HepG2 (cell line): ENCODE results near the gene FYTTD1. TPM values are rescaled to one million over a fixed set of nuclear protein-coding genes. Genes with fewer than 3 reads are reported as not detected.

Source experiments
- AFF4 ChIP-seq: sonication (generic); formaldehyde crosslinking; IDR thresholded peaks from 2 replicates; pipeline ENCODE4 v1.4.0; 2020; ENCODE audit warnings: missing genetic modification reagents
- AHR ChIP-seq: IDR thresholded peaks from 2 replicates; pipeline ENCODE4 v1.6.1; 2018; ENCODE audit warnings: missing genetic modification reagents, missing compliant biosample characterization
- BHLHE40 ChIP-seq: IDR thresholded peaks from 2 replicates; pipeline ENCODE4 v1.6.1; 2011; ENCODE audit warnings: low read length, improper control_type of control experiment
- DPF2 ChIP-seq: sonication (generic); formaldehyde crosslinking; IDR thresholded peaks from 2 replicates; pipeline ENCODE4 v1.4.0; 2020; ENCODE audit warnings: mild to moderate bottlenecking, low read depth, missing genetic modification reagents, borderline replicate concordance
- ELF4 ChIP-seq: sonication (generic); formaldehyde crosslinking; IDR thresholded peaks from 2 replicates; pipeline ENCODE4 v1.5.0; 2020; ENCODE audit warnings: missing genetic modification reagents, mild to moderate bottlenecking, moderate library complexity, borderline replicate concordance
- FOXJ3 ChIP-seq: sonication (generic); formaldehyde crosslinking; IDR thresholded peaks from 2 replicates; pipeline ENCODE4 v1.4.0; 2020; ENCODE audit warnings: missing genetic modification reagents, mild to moderate bottlenecking, borderline replicate concordance
- KMT2A ChIP-seq: sonication (generic); formaldehyde crosslinking; IDR thresholded peaks from 2 replicates; pipeline ENCODE4 v1.4.0; 2020; ENCODE audit warnings: missing genetic modification reagents
- MIXL1 ChIP-seq: IDR thresholded peaks from 2 replicates; pipeline ENCODE4 v1.6.1; 2016
- MYPOP ChIP-seq: sonication (generic); formaldehyde crosslinking; IDR thresholded peaks from 2 replicates; pipeline ENCODE4 v1.8.1; 2023; ENCODE audit warnings: mild to moderate bottlenecking, moderate library complexity, missing genetic modification reagents
- PATZ1 ChIP-seq: sonication (generic); formaldehyde crosslinking; IDR thresholded peaks from 2 replicates; pipeline ENCODE4 v1.4.0; 2020; ENCODE audit warnings: missing genetic modification reagents
- PITX1 ChIP-seq: sonication (generic); formaldehyde crosslinking; IDR thresholded peaks from 2 replicates; pipeline ENCODE4 v1.5.1; 2020; ENCODE audit warnings: mild to moderate bottlenecking, missing genetic modification reagents
- POLR2G ChIP-seq: fragments of 200-400 bp; formaldehyde crosslinking; IDR thresholded peaks from 2 replicates; pipeline ENCODE4 v1.6.1; 2018; ENCODE audit warnings: mild to moderate bottlenecking, low read depth, low read length, moderate library complexity
- RAD51 ChIP-seq: fragments of 450-650 bp; IDR thresholded peaks from 2 replicates; pipeline ENCODE4 v1.6.1; 2016; ENCODE audit warnings: borderline replicate concordance
- RCOR2 ChIP-seq: IDR thresholded peaks from 2 replicates; pipeline ENCODE4 v1.6.1; 2016; ENCODE audit warnings: missing biosample characterization, missing genetic modification reagents
- ZNF10 ChIP-seq: sonication (generic); formaldehyde crosslinking; IDR thresholded peaks from 2 replicates; pipeline ENCODE4 v1.4.0; 2020; ENCODE audit warnings: mild to moderate bottlenecking, low read depth, missing genetic modification reagents, borderline replicate concordance
- ZNF335 ChIP-seq: sonication (generic); formaldehyde crosslinking; IDR thresholded peaks from 2 replicates; pipeline ENCODE4 v1.4.0; 2020; ENCODE audit warnings: missing genetic modification reagents
- ZNF430 ChIP-seq: sonication (generic); formaldehyde crosslinking; IDR thresholded peaks from 2 replicates; pipeline ENCODE4 v1.9.0; 2021; ENCODE audit warnings: mild to moderate bottlenecking, missing genetic modification reagents
- ZNF605 ChIP-seq: sonication (generic); formaldehyde crosslinking; IDR thresholded peaks from 2 replicates; pipeline ENCODE4 v1.8.0; 2022; ENCODE audit warnings: mild to moderate bottlenecking, missing genetic modification reagents
- ZNF775 ChIP-seq: sonication (generic); formaldehyde crosslinking; IDR thresholded peaks from 2 replicates; pipeline ENCODE4 v1.4.0; 2020; ENCODE audit warnings: missing genetic modification reagents, mild to moderate bottlenecking, moderate library complexity, borderline replicate concordance
- ZSCAN20 ChIP-seq: sonication (generic); formaldehyde crosslinking; IDR thresholded peaks from 2 replicates; pipeline ENCODE4 v1.4.0; 2020; ENCODE audit warnings: missing genetic modification reagents, mild to moderate bottlenecking, borderline replicate concordance
- ZXDC ChIP-seq: sonication (generic); formaldehyde crosslinking; IDR thresholded peaks from 2 replicates; pipeline ENCODE4 v1.5.0; 2020; ENCODE audit warnings: mild to moderate bottlenecking, missing genetic modification reagents
- polyA plus RNA-seq, 8 experiments: library from polyadenylated mRNA; depleted of rRNA in 3 of 8; stranded (reverse) in 7 of 8; unstranded in 1 of 8; fragments of >200 nt; fragmentation: Illumina TruSeq in 4 of 8; extraction: Trizol in 4 of 8; gene quantifications; 2 replicates each; pipeline versions ENCODE4 v1.2.1 to v1.2.3, GENCODE V29; 2011 to 2016; ENCODE audit warnings: low read depth in 4 of 8, missing spikeins in 1 of 8, mixed read lengths in 1 of 8; ENCODE audit not compliant: insufficient read depth in 1 of 8
- total RNA-seq, 5 experiments: library from RNA; depleted of rRNA; stranded (reverse); fragments of >200 nt; fragmentation: Illumina TruSeq; extraction: Trizol; gene quantifications; 2 replicates each; pipeline ENCODE4 v1.2.3, GENCODE V29; 2016; ENCODE audit warnings: low read depth in 1 of 5

The FYTTD1 gene
- total and polyA plus RNA-seq, 2 of the 13 experiments (the other 11 are each of a cell fraction or from before 2014, with no cell fraction given): 6.5 to 28.8 TPM

- TF ChIP-seq ZXDC (CRISPR knock-in tag) (no peak), RCOR2 (CRISPR knock-in tag) (peak; percentile 71; the same call in 1 of the 2 replicates), ZNF10 (CRISPR knock-in tag) (no peak), KMT2A (CRISPR knock-in tag) (0 out of 2 replicates have a peak, but pooled peaks have one; percentile 38), PATZ1 (CRISPR knock-in tag) (peak; percentile 51), ZNF775 (no peak), AHR (CRISPR knock-in tag) (no peak), ZNF605 (CRISPR knock-in tag) (no peak), FOXJ3 (CRISPR knock-in tag) (peak; percentile 79; the same call in 1 of the 2 replicates), PITX1 (CRISPR knock-in tag) (no peak; the same call in 1 of the 2 replicates), BHLHE40 (no peak), POLR2G (no peak), AFF4 (no peak), ZNF430 (CRISPR knock-in tag) (no peak), MYPOP (no peak), DPF2 (peak; percentile 26; the same call in 1 of the 2 replicates), MIXL1 (CRISPR knock-in tag) (peak; percentile 94), ZSCAN20 (CRISPR knock-in tag) (no peak), RAD51 (no peak; the same call in 1 of the 2 replicates), ELF4 (CRISPR knock-in tag) (no peak), ZNF335 (CRISPR knock-in tag) (no peak)
Observed at GRCh38 chr3:197820550-197821335, 71.1 kb downstream of the FYTTD1 start (continued).
